ENCODE data around the gene C1orf210.

DNA sequence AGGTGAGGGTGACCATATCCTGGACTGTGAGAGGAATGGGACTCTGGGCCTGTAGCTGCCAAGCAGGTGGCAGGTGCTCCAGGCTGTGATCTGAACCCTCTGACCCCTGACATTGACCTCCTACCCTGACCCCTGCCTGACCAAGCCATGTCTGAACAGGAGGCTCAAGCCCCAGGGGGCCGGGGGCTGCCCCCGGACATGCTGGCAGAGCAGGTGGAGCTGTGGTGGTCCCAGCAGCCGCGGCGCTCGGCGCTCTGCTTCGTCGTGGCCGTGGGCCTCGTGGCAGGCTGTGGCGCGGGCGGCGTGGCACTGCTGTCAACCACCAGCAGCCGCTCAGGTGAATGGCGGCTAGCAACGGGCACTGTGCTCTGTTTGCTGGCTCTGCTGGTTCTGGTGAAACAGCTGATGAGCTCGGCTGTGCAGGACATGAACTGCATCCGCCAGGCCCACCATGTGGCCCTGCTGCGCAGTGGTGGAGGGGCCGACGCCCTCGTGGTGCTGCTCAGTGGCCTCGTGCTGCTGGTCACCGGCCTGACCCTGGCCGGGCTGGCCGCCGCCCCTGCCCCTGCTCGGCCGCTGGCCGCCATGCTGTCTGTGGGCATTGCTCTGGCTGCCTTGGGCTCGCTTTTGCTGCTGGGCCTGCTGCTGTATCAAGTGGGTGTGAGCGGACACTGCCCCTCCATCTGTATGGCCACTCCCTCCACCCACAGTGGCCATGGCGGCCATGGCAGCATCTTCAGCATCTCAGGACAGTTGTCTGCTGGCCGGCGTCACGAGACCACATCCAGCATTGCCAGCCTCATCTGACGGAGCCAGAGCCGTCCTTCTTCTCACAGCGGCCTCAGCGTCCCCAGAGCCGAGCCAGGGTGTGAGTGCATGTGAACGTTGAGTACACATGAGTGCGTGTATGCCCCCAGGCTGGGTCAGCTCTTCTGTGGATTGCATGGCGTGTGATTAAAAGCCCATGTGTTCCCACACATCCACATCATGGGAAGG lies 12.5 kb downstream of the C1orf210 start:
- TF ChIP-seq, protein P1, sequence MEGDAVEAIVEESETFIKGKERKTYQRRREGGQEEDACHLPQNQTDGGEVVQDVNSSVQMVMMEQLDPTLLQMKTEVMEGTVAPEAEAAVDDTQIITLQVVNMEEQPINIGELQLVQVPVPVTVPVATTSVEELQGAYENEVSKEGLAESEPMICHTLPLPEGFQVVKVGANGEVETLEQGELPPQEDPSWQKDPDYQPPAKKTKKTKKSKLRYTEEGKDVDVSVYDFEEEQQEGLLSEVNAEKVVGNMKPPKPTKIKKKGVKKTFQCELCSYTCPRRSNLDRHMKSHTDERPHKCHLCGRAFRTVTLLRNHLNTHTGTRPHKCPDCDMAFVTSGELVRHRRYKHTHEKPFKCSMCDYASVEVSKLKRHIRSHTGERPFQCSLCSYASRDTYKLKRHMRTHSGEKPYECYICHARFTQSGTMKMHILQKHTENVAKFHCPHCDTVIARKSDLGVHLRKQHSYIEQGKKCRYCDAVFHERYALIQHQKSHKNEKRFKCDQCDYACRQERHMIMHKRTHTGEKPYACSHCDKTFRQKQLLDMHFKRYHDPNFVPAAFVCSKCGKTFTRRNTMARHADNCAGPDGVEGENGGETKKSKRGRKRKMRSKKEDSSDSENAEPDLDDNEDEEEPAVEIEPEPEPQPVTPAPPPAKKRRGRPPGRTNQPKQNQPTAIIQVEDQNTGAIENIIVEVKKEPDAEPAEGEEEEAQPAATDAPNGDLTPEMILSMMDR (IDR thresholded peaks at IDR 0.05; ENCODE audit: poor library complexity): no peak
- no peak for TF ChIP-seq EZH2phosphoT487 (IDR thresholded peaks at IDR 0.05; ENCODE audit: low read depth, severe bottlenecking, unreplicated experiment)
